ENCODE results near the gene BCL2L11. TPM values are rescaled to one million over a fixed set of nuclear protein-coding genes. Genes with fewer than 3 reads are reported as not detected.

Gene BCL2L11
- total RNA-seq, 1 donor from 2014 or later: 24.5 TPM

DNA sequence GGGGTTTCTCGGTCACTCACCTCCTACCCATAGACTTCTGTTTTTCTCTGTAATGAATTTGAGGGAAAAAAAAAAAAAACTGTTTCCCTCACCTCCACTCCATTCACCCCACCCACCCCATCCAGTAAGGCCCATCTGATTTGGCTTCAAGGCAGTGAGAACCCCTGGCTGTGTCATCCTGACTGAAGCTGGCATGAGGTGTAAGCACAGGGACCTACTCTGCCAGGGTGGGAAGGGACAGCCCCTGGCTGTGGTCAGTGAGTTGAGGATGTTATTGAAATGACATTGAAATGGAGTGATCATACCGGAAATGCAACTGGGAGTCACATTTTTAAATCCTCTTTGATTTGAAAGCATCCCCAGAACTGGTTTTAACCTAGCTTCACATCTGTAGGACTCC, 19.1 kb upstream of the BCL2L11 start:
- peaks cover 6% of the 10 kb centered on the region for H3K4me1 Mint-ChIP-seq
- no peak overlapping the region for H3K27ac Mint-ChIP-seq
- DNase-seq (ENCODE audit: low spot score in 2 of 2, unreplicated experiment in 2 of 2): no peak
- TF ChIP-seq CTCF (IDR thresholded peaks at IDR 0.05; ENCODE audit: unreplicated experiment): no peak
- H3K27me3 Mint-ChIP-seq (ENCODE audit: low read depth): no peaks in the 10 kb centered on the region
- no peak overlapping the region for H3K4me3 Mint-ChIP-seq
- H3K36me3 Mint-ChIP-seq: no peaks in the 10 kb centered on the region
- H3K9me3 Mint-ChIP-seq: no peaks in the 10 kb centered on the region

GRCh38 chr2:111102216-111102615, 18.5 kb upstream of the BCL2L11 start:
- H3K4me1 Mint-ChIP-seq: peaks cover 6% of the 10 kb centered on the region
- no peak for TF ChIP-seq CTCF (IDR thresholded peaks at IDR 0.05; ENCODE audit: unreplicated experiment)
- H3K4me3 Mint-ChIP-seq: no peak overlapping the region
- H3K36me3 Mint-ChIP-seq: no peaks in the 10 kb centered on the region
- no peaks in the 10 kb centered on the region for H3K27me3 Mint-ChIP-seq (ENCODE audit: low read depth)
- H3K27ac Mint-ChIP-seq: no peak overlapping the region
- no peak for DNase-seq (ENCODE audit: low spot score in 2 of 2, unreplicated experiment in 2 of 2)
- no peaks in the 10 kb centered on the region for H3K9me3 Mint-ChIP-seq

DNA sequence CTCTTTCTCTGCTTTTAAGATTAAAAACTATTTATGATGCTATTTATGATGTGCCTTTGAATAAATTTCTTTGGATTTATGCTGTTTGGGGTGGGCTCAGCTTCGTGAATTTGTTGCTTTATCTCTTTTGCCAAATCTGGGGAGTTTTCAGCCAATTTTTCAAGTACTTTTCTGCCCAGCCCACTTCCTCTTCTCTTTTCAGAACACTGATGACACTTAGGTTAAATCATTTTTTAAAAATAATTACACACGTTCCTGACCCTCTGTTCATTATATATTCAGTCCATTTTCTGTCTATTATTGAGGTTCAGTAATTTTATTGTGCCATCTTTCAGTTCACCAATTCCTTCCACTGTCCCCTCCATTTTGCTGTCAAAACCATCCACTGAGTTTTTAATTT, 14.8 kb upstream of the BCL2L11 start:
- Mint-ChIP-seq H3K4me1 (peaks cover 8% of the 10 kb centered on the region), H3K4me3 (no peak overlapping the region), H3K9me3 (no peaks in the 10 kb centered on the region), H3K27me3 (ENCODE audit: low read depth) (no peaks in the 10 kb centered on the region), H3K27ac (no peak overlapping the region), H3K36me3 (no peaks in the 10 kb centered on the region)
- TF ChIP-seq CTCF (IDR thresholded peaks at IDR 0.05; ENCODE audit: unreplicated experiment): no peak
- no peak for DNase-seq (ENCODE audit: low spot score in 2 of 2, unreplicated experiment in 2 of 2)

DNA sequence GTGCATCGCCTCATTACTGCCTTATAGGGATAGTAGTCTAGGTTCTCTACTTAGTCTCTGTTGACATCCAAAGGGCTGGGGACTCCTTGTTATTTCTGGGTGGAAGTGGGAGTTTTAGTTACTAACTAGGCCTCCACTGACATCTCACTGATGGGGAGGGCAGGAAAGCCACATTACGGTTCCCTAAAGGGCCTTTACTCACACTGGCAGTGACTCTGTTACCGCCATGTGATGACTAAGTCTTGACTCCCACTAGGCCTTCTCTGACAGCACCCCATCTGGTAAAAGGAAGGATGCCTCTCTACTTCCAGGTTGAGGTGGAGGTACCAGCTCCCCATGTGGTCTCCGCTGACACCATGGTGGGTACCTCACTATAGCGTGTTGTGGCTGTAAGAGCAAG, 14.0 kb upstream of the BCL2L11 start:
- no peak overlapping the region for H3K4me3 Mint-ChIP-seq
- DNase-seq (ENCODE audit: low spot score in 2 of 2, unreplicated experiment in 2 of 2): no peak
- H3K27me3 Mint-ChIP-seq (ENCODE audit: low read depth): no peaks in the 10 kb centered on the region
- H3K4me1 Mint-ChIP-seq: peaks cover 8% of the 10 kb centered on the region
- no peak overlapping the region for H3K27ac Mint-ChIP-seq
- H3K9me3 Mint-ChIP-seq: no peaks in the 10 kb centered on the region
- H3K36me3 Mint-ChIP-seq: no peaks in the 10 kb centered on the region
- TF ChIP-seq CTCF (IDR thresholded peaks at IDR 0.05; ENCODE audit: unreplicated experiment): no peak

DNA sequence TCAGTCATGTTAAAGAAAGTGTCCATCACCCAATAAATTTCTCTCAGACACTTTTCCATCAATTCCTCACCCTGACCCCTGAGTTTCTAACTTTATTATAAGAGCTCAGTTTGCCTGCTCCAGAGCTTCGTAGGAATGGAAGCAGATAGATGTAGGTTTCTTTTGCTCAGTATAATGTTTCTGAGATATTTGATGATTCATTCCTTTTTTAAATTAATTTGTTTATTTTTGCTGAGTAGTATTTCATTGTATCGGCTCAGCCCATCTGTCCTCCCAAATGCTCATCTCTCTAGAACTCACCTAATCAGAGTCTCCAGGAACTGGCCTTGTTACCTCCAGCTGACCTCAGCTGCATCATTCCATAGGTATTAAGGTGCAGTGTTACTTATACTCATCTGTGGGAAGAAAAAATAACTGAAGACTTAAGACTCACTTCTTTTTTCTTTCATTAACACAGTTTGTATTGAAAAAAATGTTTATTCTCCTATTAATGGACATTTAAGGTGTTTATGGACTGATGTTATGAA, 11.9 kb upstream of the BCL2L11 start:
- Mint-ChIP-seq H3K4me1 (peaks cover 11% of the 10 kb centered on the region), H3K9me3 (no peaks in the 10 kb centered on the region), H3K27ac (no peak overlapping the region), H3K27me3 (ENCODE audit: low read depth) (no peaks in the 10 kb centered on the region), H3K4me3 (no peak overlapping the region), H3K36me3 (no peaks in the 10 kb centered on the region)
- TF ChIP-seq CTCF (IDR thresholded peaks at IDR 0.05; ENCODE audit: unreplicated experiment): no peak
- no peak for DNase-seq (ENCODE audit: low spot score in 2 of 2, unreplicated experiment in 2 of 2)

All from mesothelial cell of epicardium (in vitro differentiated cells).